GM21786 (cell line): ENCODE results near the gene ZNF850.

Source experiments
- ATAC-seq: cut with Tn5 transposase; IDR thresholded peaks from one replicate; pipeline ENCODE4 v1.9.1; 2021; ENCODE audit not compliant: unreplicated experiment

Gene ZNF850

GRCh38 chr19:36707134-36707533, 65.5 kb downstream of the ZNF850 start:
- ATAC-seq, result no peak

- no peak for ATAC-seq
Observed at GRCh38 chr19:36688058-36688457, 84.5 kb downstream of the ZNF850 start.

GRCh38 chr19:36687214-36688056, 85.2 kb downstream of the ZNF850 start, which contains the start of gene ZNF567:
ZNF567 (plus strand) TSS chr19:36687612; CDS start chr19:36694868, 7,256 bp downstream.
- peak; percentile 85 for ATAC-seq

GRCh38 chr19:36686365-36687213, 86.0 kb downstream of the ZNF850 start:
- no peak for ATAC-seq

- ATAC-seq, result no peak
Observed at GRCh38 chr19:36685835-36686234, 86.8 kb downstream of the ZNF850 start.

GRCh38 chr19:36679455-36679854, 93.2 kb downstream of the ZNF850 start:
- ATAC-seq, result no peak

GRCh38 chr19:36674201-36674600, 98.4 kb downstream of the ZNF850 start:
- ATAC-seq, result no peak

GRCh38 chr19:36672368-36672767, 100.2 kb downstream of the ZNF850 start:
- no peak for ATAC-seq

- ATAC-seq, result no peak
Observed at GRCh38 chr19:36668646-36669045, 104.0 kb downstream of the ZNF850 start.

- ATAC-seq, result no peak
Observed at GRCh38 chr19:36665832-36666231, 106.8 kb downstream of the ZNF850 start.
